Measurements from ENCODE around the gene CLIC4.

DNA sequence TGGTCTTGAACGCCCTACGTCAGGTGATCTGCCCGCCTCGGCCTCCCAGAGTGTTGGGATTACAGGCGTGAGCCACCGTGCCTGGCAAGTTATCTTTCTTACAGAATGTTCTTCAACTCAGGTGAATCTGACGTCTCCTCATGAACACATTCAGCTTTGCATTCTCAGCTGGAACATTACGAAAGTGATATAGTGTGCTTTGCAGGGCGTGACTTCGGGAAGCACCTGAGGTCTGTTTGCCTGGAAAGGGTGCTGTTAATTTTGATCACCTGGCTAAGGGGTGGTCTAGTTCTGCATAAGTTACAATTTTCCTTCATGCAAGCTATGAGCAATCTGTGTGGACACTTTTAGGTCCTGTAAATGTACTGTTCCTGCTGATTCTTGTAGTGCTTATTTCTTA, 16.3 kb upstream of the CLIC4 start:
- TF ChIP-seq, protein P1, sequence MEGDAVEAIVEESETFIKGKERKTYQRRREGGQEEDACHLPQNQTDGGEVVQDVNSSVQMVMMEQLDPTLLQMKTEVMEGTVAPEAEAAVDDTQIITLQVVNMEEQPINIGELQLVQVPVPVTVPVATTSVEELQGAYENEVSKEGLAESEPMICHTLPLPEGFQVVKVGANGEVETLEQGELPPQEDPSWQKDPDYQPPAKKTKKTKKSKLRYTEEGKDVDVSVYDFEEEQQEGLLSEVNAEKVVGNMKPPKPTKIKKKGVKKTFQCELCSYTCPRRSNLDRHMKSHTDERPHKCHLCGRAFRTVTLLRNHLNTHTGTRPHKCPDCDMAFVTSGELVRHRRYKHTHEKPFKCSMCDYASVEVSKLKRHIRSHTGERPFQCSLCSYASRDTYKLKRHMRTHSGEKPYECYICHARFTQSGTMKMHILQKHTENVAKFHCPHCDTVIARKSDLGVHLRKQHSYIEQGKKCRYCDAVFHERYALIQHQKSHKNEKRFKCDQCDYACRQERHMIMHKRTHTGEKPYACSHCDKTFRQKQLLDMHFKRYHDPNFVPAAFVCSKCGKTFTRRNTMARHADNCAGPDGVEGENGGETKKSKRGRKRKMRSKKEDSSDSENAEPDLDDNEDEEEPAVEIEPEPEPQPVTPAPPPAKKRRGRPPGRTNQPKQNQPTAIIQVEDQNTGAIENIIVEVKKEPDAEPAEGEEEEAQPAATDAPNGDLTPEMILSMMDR (IDR thresholded peaks at IDR 0.05) = no peak
- no peak for TF ChIP-seq EZH2 (IDR thresholded peaks at IDR 0.05; ENCODE audit: borderline replicate concordance, insufficient read depth, low read depth, low read length, poor library complexity, severe bottlenecking)

All from B cell (primary cell).